OCI-LY7 (cell line): Measurements from ENCODE around the gene FBXO28. TPM values are rescaled to one million over a fixed set of nuclear protein-coding genes. Genes with fewer than 3 reads are reported as not detected.

Experiments used
- BruUV-seq: library from RNA; stranded (reverse); fragments of 400-500 nt; replicated peaks from 2 replicates; lab custom pipeline; 2021; lab: Mats Ljungman, UMichigan
- CTCF ChIA-PET: fragments of 300-600 bp; sonication (Branson Sonifier 250); formaldehyde crosslinking; loops from one replicate; lab custom pipeline; 2022; ENCODE audit warnings: antibody characterized with exemption; ENCODE audit not compliant: unreplicated experiment; lab: Charles Lee
- POLR2A ChIA-PET: fragments of 300-600 bp; sonication (Branson Sonifier 250); formaldehyde crosslinking; loops from one replicate; lab custom pipeline; 2022; ENCODE audit warnings: antibody characterized with exemption; lab: Charles Lee
- DNase-seq: peaks from one replicate; pipeline ENCODE4 v3.0.0-alpha.2; 2015; ENCODE audit warnings: low spot score
- H2AFZ ChIP-seq: fragments of 200-600 bp; sonication (generic), shearing (Covaris generic); 2 replicates; pipeline ENCODE4 v1.6.1; 2014; ENCODE audit warnings: mild to moderate bottlenecking, antibody characterized with exemption, low read length, moderate library complexity
- H3K27ac ChIP-seq: fragments of 200-600 bp; sonication (generic); 2 replicates; pipeline ENCODE4 v1.5.1; 2014; ENCODE audit warnings: mixed run types, low read depth, mild to moderate bottlenecking, moderate library complexity, low read length, inconsistent platforms; ENCODE audit not compliant: poor library complexity, severe bottlenecking
- H3K36me3 ChIP-seq: fragments of 200-600 bp; sonication (generic); 2 replicates; pipeline ENCODE4 v1.6.1; 2014; ENCODE audit warnings: mild to moderate bottlenecking, antibody characterized with exemption, low read length, moderate library complexity, mixed read lengths; ENCODE audit not compliant: insufficient read depth
- H3K4me1 ChIP-seq: fragments of 200-600 bp; sonication (generic); 2 replicates; pipeline ENCODE4 v1.5.1; 2014; ENCODE audit warnings: mild to moderate bottlenecking, low read length; ENCODE audit not compliant: insufficient read depth, poor library complexity, severe bottlenecking
- H3K4me2 ChIP-seq: fragments of 200-600 bp; sonication (generic); 2 replicates; pipeline ENCODE4 v1.6.1; 2014; ENCODE audit warnings: mild to moderate bottlenecking, low read length
- H3K4me3 ChIP-seq: fragments of 200-600 bp; sonication (generic); 2 replicates; pipeline ENCODE4 v1.5.1; 2014; ENCODE audit warnings: mild to moderate bottlenecking, low read depth, low read length; ENCODE audit not compliant: poor library complexity, severe bottlenecking
- H3K79me2 ChIP-seq: fragments of 200-600 bp; sonication (generic); 2 replicates; pipeline ENCODE4 v1.6.1; 2016; ENCODE audit warnings: low read depth, mild to moderate bottlenecking, low read length, moderate library complexity, mixed read lengths; ENCODE audit not compliant: insufficient read depth
- H3K9me2 ChIP-seq: fragments of 200-600 bp; sonication (generic); 2 replicates; pipeline ENCODE4 v1.6.1; 2016; ENCODE audit warnings: mild to moderate bottlenecking, low read length, mixed read lengths; ENCODE audit not compliant: insufficient read depth
- H3K9me3 ChIP-seq: fragments of 200-600 bp; sonication (generic); 2 replicates; pipeline ENCODE4 v1.6.1; 2014; ENCODE audit warnings: mild to moderate bottlenecking, mixed run types, low read length, mixed read lengths
- H4K20me1 ChIP-seq: fragments of 200-600 bp; sonication (generic); 2 replicates; pipeline ENCODE4 v1.6.1; 2014; ENCODE audit warnings: mild to moderate bottlenecking, antibody characterized with exemption, low read length, moderate library complexity, mixed read lengths; ENCODE audit not compliant: insufficient read depth
- EZH2phosphoT487 ChIP-seq: fragments of 200-600 bp; sonication (generic); IDR thresholded peaks from 2 replicates; pipeline ENCODE4 v1.6.1; 2018; ENCODE audit warnings: low read depth, borderline replicate concordance, mild to moderate bottlenecking, mixed run types, antibody characterized with exemption, low read length, moderate library complexity, mixed read lengths
- intact Hi-C: fragments of 100-400 bp; cut with micrococcal nuclease; formaldehyde crosslinking; loops from one replicate; pipeline ENCODE4 v1.10.0; 2022; ENCODE audit not compliant: unreplicated experiment
- total RNA-seq, 2 experiments: library from RNA; depleted of rRNA in 1 of 2; stranded (reverse); fragments of >200 nt in 1 of 2; shearing (Covaris generic) in 1 of 2; gene quantifications; 2 replicates each; pipeline ENCODE4 v1.2.3, GENCODE V29; 2014 to 2022
- TF ChIP-seq, protein P1 (sequence below): fragments of 200-600 bp; sonication (generic); conservative IDR thresholded peaks from 2 replicates; pipeline ENCODE4 v1.5.1; 2014; ENCODE audit warnings: mild to moderate bottlenecking, antibody characterized with exemption, low read length, moderate library complexity, mixed read lengths

The FBXO28 gene
- total RNA-seq, 2 experiments from 2014 or later = 20.1 to 23.3 TPM

DNA sequence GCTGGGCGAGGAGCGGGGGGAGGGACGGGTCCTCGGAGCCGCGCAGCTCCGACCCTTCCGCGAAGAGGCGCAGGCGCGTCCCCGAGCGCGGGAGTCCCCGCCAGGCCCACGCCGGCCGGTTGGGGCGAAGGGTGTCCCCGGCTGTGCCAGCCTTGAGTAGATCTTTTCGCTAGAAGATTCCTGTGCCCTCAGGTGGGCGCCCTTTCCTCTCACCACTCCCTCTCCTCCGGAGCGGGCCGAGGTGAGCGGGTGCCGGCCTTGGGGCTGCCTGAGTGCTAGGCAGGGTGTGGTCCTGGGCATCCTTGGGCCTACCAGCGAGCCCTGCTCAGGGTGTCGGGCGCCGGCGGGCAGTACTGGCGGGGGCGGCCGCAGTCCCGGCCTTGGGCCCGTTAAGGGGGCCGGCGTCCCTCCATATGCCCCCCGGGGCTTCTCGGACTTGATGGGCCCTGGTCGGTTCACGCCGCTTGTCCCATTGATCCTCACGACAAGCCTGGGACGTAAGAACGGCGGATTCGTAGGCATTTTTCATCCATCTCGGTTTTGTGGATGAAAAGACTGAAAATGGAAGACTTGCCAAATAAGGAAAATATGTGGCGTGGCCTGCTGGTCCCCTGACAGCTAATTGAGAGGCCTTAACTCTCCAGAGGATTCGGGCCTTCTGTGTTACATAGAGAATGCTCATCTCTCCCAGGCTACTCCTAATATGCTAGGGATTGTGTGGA lies 69.8 kb downstream of the FBXO28 start:
- intact Hi-C loops = loop anchor here (1.0 to 10.0 kb wide), 7 partner anchors 61 to 339 kb away; partner anchors contain the start of genes FBXO28, NVL, TP53BP2 and WDR26
- Histone ChIP-seq H3K4me2 (peak overlapping the region; percentile 66), H3K9me2 (no peaks in the 10 kb centered on the region), H3K4me1 (peaks cover 47% of the 10 kb centered on the region), H3K36me3 (peaks cover 22% of the 10 kb centered on the region), H3K4me3 (peak overlapping the region; percentile 75), H3K79me2 (peaks cover 54% of the 10 kb centered on the region), H2AFZ (no peak overlapping the region; the same call in 1 of the 2 replicates), H3K9me3 (peaks cover 7% of the 10 kb centered on the region; the same call in 1 of the 2 replicates), H4K20me1 (0 out of 2 replicates have a peak, but pooled peaks cover 5% of the 10 kb centered on the region), H3K27ac (peak overlapping the region; percentile 96)
- ChIA-PET CTCF (no interaction called here), POLR2A (interaction anchor here (0.7 to 1.4 kb wide), 6 partner anchors 14 to 173 kb away, joined by 3 to 4 read pairs (median 3); partner anchors contain the start of gene CNIH4)
- DNase-seq = peak; percentile 80
- TF ChIP-seq, protein P1, sequence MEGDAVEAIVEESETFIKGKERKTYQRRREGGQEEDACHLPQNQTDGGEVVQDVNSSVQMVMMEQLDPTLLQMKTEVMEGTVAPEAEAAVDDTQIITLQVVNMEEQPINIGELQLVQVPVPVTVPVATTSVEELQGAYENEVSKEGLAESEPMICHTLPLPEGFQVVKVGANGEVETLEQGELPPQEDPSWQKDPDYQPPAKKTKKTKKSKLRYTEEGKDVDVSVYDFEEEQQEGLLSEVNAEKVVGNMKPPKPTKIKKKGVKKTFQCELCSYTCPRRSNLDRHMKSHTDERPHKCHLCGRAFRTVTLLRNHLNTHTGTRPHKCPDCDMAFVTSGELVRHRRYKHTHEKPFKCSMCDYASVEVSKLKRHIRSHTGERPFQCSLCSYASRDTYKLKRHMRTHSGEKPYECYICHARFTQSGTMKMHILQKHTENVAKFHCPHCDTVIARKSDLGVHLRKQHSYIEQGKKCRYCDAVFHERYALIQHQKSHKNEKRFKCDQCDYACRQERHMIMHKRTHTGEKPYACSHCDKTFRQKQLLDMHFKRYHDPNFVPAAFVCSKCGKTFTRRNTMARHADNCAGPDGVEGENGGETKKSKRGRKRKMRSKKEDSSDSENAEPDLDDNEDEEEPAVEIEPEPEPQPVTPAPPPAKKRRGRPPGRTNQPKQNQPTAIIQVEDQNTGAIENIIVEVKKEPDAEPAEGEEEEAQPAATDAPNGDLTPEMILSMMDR = peak; percentile 52
- no peak for TF ChIP-seq EZH2phosphoT487
- no TSS peak for BruUV-seq

DNA sequence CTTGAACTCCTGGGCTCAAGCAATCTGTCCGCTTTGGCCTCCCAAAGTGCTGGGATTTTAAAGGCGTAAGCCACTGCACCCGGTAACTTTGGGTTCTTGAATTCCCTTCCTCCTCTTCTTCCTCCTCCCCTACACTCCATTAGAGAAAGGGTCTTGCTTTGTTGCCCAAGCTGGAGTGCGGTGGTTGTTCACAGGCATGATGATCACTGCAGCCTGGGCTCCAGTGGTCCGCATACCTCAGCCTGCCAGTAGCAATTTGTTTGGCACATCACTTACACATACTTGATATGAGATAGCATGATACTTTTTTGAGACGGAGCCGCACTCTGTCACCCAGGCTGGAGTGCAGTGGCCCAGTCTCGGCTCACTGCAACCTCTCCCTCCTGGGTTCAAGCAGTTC lies 71.3 kb downstream of the FBXO28 start:
- H3K4me3 ChIP-seq = peak overlapping the region; percentile 75

More for the DNA sequence above, 71.3 kb downstream of the FBXO28 start:
- peak overlapping the region; percentile 66 for H3K4me2 ChIP-seq
- H2AFZ ChIP-seq = no peak overlapping the region
- intact Hi-C loops = loop anchor here (10.0 kb wide), 2 partner anchors 190 to 340 kb away; partner anchors contain the start of gene TP53BP2
- peaks cover 68% of the 10 kb centered on the region for H3K79me2 ChIP-seq
- POLR2A ChIA-PET = interaction anchor here (0.6 to 1.8 kb wide), 8 partner anchors 9 to 145 kb away, joined by 3 to 10 read pairs (median 4); partner anchors contain the start of gene NVL
- BruUV-seq = no TSS peak
- peaks cover 7% of the 10 kb centered on the region; the same call in 1 of the 2 replicates for H3K9me3 ChIP-seq
- DNase-seq = peak; percentile 45
- peaks cover 51% of the 10 kb centered on the region for H3K4me1 ChIP-seq
- TF ChIP-seq, protein P1 = no peak
- no peak for TF ChIP-seq EZH2phosphoT487
- H3K36me3 ChIP-seq = peaks cover 36% of the 10 kb centered on the region
- CTCF ChIA-PET = interaction anchor here (0.8 kb wide), 1 partner anchor 68 kb away, joined by 3 read pairs; no protein-coding TSS in a partner anchor
- 0 out of 2 replicates have a peak, but pooled peaks cover 8% of the 10 kb centered on the region for H4K20me1 ChIP-seq
- H3K9me2 ChIP-seq = no peaks in the 10 kb centered on the region
- peak overlapping the region; percentile 96 for H3K27ac ChIP-seq
